ENCODE results near the gene GALNT7.

DNA sequence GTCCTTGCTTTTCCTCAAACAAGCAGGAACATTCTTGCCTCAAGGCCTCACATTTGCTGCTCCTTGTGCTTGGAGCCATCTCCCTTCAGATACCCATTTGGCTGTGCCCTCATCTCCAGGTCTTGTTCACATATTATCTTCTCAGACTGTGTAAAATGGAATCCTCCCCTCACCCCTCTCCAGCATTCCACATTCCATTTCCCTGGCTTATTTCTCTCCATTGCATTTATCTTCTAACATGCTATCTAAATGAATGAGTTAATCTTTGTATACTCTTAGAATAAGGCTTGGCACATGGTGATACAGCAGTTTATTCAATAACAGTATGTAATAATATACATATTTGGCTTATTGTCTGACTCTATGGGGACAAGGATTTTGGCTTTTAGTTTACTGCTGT lies 8.8 kb upstream of the GALNT7 start:
- TF ChIP-seq, protein P1, sequence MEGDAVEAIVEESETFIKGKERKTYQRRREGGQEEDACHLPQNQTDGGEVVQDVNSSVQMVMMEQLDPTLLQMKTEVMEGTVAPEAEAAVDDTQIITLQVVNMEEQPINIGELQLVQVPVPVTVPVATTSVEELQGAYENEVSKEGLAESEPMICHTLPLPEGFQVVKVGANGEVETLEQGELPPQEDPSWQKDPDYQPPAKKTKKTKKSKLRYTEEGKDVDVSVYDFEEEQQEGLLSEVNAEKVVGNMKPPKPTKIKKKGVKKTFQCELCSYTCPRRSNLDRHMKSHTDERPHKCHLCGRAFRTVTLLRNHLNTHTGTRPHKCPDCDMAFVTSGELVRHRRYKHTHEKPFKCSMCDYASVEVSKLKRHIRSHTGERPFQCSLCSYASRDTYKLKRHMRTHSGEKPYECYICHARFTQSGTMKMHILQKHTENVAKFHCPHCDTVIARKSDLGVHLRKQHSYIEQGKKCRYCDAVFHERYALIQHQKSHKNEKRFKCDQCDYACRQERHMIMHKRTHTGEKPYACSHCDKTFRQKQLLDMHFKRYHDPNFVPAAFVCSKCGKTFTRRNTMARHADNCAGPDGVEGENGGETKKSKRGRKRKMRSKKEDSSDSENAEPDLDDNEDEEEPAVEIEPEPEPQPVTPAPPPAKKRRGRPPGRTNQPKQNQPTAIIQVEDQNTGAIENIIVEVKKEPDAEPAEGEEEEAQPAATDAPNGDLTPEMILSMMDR (IDR thresholded peaks at IDR 0.05): no peak
- TF ChIP-seq POLR2A (IDR thresholded peaks at IDR 0.05): no peak
